Measurements from ENCODE around the gene PCBP1.
A peak's percentile ranks its signal among the peaks of the same experiment; 100 is the strongest.
"Not testable (repeated sequence)": the region's sequence is repeated elsewhere in the genome, so short reads cannot be mapped to it uniquely, and the experiment has no call there.

PCBP1 gene

GRCh38 chr2:70083344-70084156 lies 3.7 kb upstream of the PCBP1 start:
- DNase-seq, result peak; percentile 38

GRCh38 chr2:70084973-70085710 lies 2.1 kb upstream of the PCBP1 start:
- DNase-seq, result peak; percentile 63

- DNase-seq, result peak; percentile 42
These were observed 1.5 kb upstream of the PCBP1 start for GRCh38 chr2:70085711-70086277.

GRCh38 chr2:70086278-70086837 lies 919 bp upstream of the PCBP1 start:
- DNase-seq, result peak; percentile 95

GRCh38 chr2:70087702-70088597 lies 673 bp downstream of the PCBP1 start:
- peak; percentile 79 for DNase-seq

GRCh38 chr2:70088598-70089219 lies 1.4 kb downstream of the PCBP1 start:
- DNase-seq, result no peak

GRCh38 chr2:70089220-70089982 lies 2.1 kb downstream of the PCBP1 start:
- peak; percentile 77 for DNase-seq

- peak; percentile 38 for DNase-seq
These were observed 2.8 kb downstream of the PCBP1 start for GRCh38 chr2:70089983-70090525.

- no peak for DNase-seq
These were observed 3.5 kb downstream of the PCBP1 start for GRCh38 chr2:70090706-70091334.

- no peak for DNase-seq
These were observed 4.1 kb downstream of the PCBP1 start for GRCh38 chr2:70091364-70091763.

- peak; percentile 67 for DNase-seq
These were observed 4.5 kb downstream of the PCBP1 start for GRCh38 chr2:70091816-70092215.

- not testable (repeated sequence) for DNase-seq
These were observed 5.4 kb downstream of the PCBP1 start for GRCh38 chr2:70092576-70093243.

- no peak for DNase-seq
These were observed 7.1 kb downstream of the PCBP1 start for GRCh38 chr2:70094171-70094977.

- peak; percentile 97 for DNase-seq
These were observed 7.9 kb downstream of the PCBP1 start for GRCh38 chr2:70094978-70095719.

- no peak for DNase-seq
These were observed 8.7 kb downstream of the PCBP1 start for GRCh38 chr2:70095720-70096670.

GRCh38 chr2:70098032-70098431 lies 10.8 kb downstream of the PCBP1 start:
- no peak for DNase-seq

- no peak for DNase-seq
These were observed 12.0 kb downstream of the PCBP1 start for GRCh38 chr2:70099270-70099669.
